AG08395 (cell line): ENCODE data around the gene CCL21.

Experiments used
- DNase-seq: peaks from one replicate; pipeline ENCODE4 v3.0.0; 2012; ENCODE audit warnings: mixed read lengths, low spot score

The CCL21 gene

GRCh38 chr9:34707130-34707529 is 2.8 kb downstream of the CCL21 start:
- no peak for DNase-seq

DNA sequence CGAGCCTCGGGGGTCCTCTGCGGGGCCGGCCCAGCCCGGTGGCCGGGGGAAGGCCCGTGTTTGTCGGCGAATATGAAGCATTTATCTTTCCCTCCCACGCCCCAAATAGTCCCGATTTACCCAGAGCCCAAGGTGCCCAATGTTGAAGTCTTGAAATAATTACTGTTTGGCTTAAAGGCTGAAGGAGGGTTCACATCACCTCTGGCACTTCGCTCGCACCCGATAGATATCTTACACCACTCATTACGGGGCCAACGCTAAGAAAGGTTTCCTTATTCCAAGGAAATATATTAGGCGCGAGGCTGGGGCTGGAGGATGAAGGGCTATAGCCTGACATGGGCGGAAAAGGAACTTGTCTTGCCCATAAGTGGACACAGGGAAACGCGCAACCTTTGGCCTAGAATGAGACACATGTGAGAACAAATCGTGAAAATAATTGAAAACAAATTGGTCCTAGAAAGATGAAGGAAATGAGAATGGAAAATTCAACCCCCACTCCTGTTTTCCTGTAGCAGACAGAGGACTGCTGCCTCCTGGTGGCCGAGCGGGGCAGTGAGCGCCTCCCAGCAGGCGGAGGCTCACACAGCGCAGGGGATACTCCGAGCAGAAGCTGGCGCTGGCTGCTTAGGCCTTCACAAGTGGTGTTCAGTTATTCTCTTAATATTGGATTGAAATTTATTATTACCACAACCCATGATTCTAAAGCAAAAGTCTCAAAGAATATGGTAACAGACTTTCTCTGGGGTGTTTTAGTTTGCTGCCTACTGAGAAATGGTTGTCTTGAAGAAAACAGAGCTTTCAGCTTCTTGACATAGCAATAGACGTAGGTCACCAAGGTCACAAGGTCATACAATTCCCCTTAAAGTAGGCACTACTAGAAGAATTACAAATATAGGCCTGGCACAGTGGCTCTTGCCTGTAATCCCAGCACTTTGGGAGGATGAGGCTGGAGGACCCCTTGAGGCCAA is 7.9 kb downstream of the CCL21 start:
- peak; percentile 93 for DNase-seq

DNA sequence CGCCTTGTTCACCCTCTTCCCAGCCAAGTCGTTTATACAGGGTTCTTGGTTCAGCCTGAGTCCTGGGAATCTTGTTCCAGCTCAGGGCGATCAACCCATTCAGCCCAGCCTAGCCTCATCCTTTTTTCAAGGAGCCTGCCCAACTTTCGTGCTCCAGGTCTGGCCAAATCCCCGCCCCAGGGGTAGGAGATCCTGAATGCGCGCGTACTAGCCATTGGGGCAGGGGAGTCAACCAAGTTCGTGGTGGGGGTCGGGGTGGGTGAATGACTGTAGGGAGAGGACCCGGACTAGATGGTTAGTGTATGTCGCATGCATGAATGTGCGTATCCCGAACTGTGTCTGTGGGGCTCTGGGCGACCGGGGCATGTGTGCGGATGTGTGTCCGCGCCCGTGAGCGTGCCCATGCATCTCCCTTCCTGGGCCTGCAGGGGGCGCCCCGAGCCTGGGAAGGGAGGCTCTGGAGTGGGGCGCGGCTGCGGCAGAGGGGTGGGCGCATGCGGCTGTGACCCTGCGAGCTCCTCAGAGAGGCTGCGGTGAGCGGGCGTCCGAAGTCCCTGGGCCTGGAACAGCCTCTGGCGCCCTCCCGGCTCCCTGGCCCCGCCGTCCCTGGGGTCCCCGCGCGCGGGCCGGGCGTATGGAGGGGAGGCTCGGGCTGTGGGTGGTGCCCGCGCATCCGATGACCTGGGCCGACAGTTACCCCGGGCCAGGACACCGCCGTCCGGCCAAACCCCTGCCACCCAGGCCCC is 8.7 kb downstream of the CCL21 start:
- DNase-seq: peak; percentile 80

DNA sequence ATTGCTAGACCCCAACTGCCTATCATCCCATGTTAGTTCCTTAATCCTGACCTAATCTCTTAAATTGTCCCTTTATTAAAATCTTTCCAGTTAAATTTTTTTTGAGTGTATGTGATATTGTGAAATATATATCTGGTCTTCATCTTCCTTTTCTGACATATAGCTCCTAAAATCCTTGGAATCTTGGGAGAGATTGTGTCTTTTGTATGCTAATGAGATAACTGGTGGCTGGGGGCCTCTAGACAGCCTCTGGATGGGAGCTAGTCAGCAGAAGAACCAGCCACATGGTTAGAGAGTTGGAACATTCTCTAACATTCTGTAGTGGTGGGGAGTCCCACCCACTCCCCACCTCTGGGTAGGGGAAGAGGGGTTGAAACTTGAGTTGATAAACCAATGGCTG is 15.1 kb downstream of the CCL21 start:
- no peak for DNase-seq

- DNase-seq: no peak
Observed at GRCh38 chr9:34693560-34693959, 16.4 kb downstream of the CCL21 start.

- no peak for DNase-seq
Observed at GRCh38 chr9:34691936-34692315, 18.0 kb downstream of the CCL21 start.

DNA sequence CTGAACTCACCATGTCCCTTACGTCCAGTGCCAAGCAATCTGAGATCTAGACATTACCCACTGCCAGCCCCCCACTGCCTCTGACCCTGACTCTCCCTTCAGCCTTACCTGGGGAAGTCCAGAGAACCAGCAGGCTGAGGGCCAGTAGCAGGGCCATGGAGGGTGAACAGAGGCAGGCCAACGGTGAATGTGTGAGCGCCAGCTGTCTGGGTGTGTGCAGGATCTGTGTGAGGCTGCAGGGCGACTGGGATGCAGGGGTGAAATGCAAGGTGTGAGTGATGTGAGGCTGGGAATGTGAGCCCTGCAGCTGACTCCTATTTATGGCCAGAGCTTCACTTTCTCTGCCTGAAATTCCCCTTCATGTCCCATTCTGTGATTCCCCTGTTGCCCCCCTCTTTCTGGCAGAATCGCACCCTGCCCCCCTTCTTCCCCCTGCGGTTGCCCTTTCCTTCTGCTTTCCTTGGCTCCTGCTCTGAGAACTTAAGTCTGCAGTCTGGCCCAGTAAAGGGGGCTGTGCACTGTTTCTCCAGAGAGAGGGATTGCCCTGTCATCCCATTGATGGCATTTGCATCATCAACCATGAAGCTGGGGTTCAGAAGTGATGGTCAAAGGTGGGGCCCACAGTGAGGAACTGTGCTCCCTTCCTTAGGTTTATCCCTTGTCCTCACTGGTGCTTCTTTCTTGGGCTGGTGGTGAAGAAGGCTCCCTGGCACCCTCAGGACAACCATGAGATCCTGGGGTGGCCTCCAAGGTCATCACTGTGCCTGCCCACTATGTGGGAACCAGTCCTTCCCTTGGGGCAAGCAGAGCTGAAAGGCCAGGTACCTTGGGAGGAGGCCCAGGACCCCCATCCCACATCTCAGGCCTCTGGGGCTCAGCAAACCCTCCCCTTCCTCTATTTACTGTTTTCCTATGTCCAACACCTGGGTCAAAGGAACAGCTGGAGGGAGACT is 18.7 kb downstream of the CCL21 start, which contains the start of gene CCL19:
CCL19 (minus strand) TSS at position 294 of the 953 bp plus-strand sequence; CDS start at position 157, 137 bp downstream.
- DNase-seq: no peak

DNA sequence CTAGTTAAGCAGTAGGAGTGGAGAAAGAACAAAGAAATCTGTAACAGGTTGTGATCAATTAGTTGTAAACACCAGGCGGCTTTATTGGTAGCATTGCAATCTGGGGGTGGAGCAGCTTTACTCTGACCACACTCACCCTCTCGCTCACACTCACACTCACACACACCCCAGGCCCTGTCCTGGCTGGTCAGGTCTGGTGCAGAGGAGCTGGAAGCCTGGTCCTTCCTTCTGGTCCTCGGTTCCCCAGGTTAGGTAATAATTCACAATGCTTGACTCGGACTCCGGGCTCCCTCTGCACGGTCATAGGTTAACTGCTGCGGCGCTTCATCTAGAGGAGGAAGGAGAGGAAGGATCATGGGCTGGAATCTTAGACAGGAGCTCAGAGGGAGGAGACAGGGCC is 20.4 kb downstream of the CCL21 start:
- DNase-seq: no peak

- DNase-seq: no peak
Observed at GRCh38 chr9:34689116-34689470, 20.8 kb downstream of the CCL21 start.

DNA sequence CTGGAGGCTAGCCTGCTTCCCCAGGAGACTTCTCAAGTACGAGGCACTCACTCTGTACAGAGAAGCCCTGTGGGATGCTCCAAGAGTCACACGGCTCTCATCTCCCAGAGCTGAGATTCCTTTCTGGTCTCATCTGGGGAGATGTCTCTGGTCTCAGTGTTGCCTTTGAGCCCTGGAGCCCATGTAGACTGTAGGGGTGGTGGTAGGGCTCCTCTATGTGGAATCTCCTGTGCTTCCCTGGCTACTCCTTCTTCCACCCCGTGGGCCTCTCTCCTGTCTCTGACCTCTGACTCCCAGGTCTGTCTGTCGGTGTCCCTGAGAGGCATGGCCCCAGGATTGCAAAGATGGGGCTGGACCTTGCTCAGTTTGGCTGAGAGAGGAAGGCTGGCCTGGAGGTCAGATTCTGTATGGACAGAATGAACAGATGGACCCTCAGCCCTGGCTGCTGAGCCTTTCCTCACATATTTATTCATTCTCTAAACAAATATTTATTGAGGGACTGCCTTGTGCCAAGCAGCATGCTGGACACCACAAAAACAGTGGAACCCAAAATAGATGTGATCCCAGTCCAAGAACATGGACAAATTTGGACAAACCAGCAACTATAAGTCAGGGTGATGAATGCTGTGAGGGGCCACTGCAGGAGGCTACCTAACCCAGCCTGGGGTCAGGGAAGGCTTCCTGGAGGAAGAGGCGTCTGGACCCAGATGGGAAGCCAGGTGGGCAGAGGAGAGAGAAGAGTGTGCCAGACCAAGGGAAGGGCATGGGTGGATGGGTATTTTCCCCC is 21.4 kb downstream of the CCL21 start:
- no peak for DNase-seq

GRCh38 chr9:34687276-34688030 is 22.5 kb downstream of the CCL21 start:
- no peak for DNase-seq

- peak; percentile 48 for DNase-seq
Observed at GRCh38 chr9:34686732-34687131, 23.2 kb downstream of the CCL21 start.

GRCh38 chr9:34686231-34686630 is 23.7 kb downstream of the CCL21 start:
- DNase-seq: peak; percentile 31

DNA sequence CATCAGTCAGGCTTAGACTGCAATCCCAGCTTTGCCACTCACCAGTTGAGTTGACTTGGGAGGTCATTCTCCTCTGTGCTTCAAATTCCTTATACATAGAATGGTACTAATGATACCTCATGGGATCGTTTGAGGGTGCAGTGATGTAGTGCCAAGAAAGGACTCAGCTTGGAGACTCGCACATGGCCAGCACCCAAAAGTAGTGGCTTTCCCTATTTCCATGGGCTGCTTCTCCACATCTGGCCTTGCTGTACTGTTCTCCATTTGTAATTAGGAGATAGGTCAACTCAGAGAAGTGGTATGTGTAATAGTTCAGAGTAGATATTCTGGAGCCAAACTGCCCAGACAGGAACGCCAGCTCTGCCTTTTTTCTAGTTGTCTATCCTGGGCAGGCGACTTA is 24.3 kb downstream of the CCL21 start:
- DNase-seq: peak; percentile 78

- no peak for DNase-seq
Observed at GRCh38 chr9:34684816-34685215, 25.1 kb downstream of the CCL21 start.

DNA sequence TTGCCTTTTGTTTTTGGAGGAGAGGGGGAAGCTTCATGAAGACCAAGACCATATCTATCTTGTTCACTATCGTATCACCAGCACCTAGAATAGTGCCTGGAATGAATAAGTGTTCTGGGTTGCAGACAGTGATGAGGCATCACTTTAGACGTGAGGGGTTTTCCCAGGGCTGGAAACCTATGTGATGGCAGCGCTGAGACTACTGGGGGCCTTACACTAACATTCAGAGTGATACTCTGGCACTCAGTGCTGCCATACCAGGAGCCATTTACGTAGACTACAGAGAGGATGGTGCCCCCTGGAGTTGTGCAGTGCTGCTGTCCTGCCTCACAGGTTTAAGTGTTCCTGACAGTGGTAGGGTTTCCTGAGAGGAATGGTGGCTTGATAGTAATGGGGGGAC is 25.8 kb downstream of the CCL21 start:
- no peak for DNase-seq

DNA sequence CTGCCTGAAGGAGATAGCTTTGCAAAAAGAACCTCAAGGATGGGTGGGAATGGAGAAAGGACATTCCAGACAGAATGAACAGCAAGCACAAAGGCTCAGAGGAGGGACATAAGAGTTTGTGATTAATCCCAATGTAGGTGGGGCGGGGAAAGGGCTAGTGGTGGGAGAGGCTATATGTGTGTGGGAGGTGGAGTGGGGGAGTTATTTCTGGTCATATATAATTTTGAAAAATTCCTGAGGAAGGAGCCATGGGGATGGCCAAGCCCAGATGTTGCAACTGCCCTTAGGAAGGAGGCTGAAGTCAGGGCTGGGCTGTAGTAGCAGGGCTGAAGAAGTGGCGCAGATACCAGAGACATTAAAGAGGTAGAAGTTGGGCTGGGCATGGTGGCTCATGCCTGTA is 34.1 kb downstream of the CCL21 start:
- DNase-seq: no peak

GRCh38 chr9:34675048-34675714 is 34.8 kb downstream of the CCL21 start:
- peak; percentile 86 for DNase-seq

GRCh38 chr9:34674440-34674839 is 35.5 kb downstream of the CCL21 start:
- no peak for DNase-seq

- DNase-seq: no peak
Observed at GRCh38 chr9:34671307-34671706, 38.6 kb downstream of the CCL21 start.
